Neuronal stem cell (in vitro differentiated cells): ENCODE data around the gene GFOD2.

Experiments
- DNase-seq: peaks from one replicate; pipeline ENCODE4 v3.0.0-alpha.2; 2013; ENCODE audit warnings: low spot score
- H2AFZ ChIP-seq: one replicate; pipeline ENCODE4 v1.6.1; 2013; ENCODE audit warnings: mild to moderate bottlenecking, low read length, inconsistent platforms
- H2AK5ac ChIP-seq: 2 replicates; pipeline ENCODE4 v1.6.1; 2013; ENCODE audit warnings: low read depth, mild to moderate bottlenecking, inconsistent platforms, low read length, moderate library complexity, mixed read lengths
- H2BK120ac ChIP-seq: 2 replicates; pipeline ENCODE4 v1.6.1; 2013; ENCODE audit warnings: low read depth, mild to moderate bottlenecking, inconsistent platforms, low read length, moderate library complexity, mixed read lengths
- H2BK12ac ChIP-seq: one replicate; pipeline ENCODE4 v1.6.1; 2013; ENCODE audit warnings: low read length, inconsistent platforms
- H2BK15ac ChIP-seq: 2 replicates; pipeline ENCODE4 v1.6.1; 2013; ENCODE audit warnings: mild to moderate bottlenecking, low read length, inconsistent platforms, mixed read lengths
- H2BK5ac ChIP-seq: one replicate; pipeline ENCODE4 v1.6.1; 2013; ENCODE audit warnings: inconsistent platforms, mild to moderate bottlenecking, low read length, moderate library complexity
- H3K14ac ChIP-seq: one replicate; pipeline ENCODE4 v1.6.1; 2013; ENCODE audit warnings: low read length, inconsistent platforms
- H3K18ac ChIP-seq: 2 replicates; pipeline ENCODE4 v1.6.1; 2013; ENCODE audit warnings: low read length, inconsistent platforms
- H3K23ac ChIP-seq: 2 replicates; pipeline ENCODE4 v1.6.1; 2013; ENCODE audit warnings: low read depth, mild to moderate bottlenecking, mixed read lengths, low read length, inconsistent platforms; ENCODE audit not compliant: poor library complexity
- H3K27ac ChIP-seq: replicated peaks from 3 replicates; pipeline ENCODE4 v1.5.1; 2013; ENCODE audit warnings: low read length, inconsistent platforms
- H3K27me3 ChIP-seq, 3 experiments: 2 replicates each; pipeline ENCODE4 v1.6.1; 2013; ENCODE audit warnings: low read length in 3 of 3, mild to moderate bottlenecking in 2 of 3, inconsistent platforms in 1 of 3, low read depth in 1 of 3, mixed read lengths in 1 of 3, moderate library complexity in 1 of 3; ENCODE audit not compliant: control insufficient read depth in 3 of 3, insufficient read depth in 3 of 3
- H3K36me3 ChIP-seq, 2 donors: replicated peaks in 1 of 2; 2 replicates each; pipeline ENCODE4 v1.6.1; 2013; ENCODE audit warnings: low read length in 2 of 2; ENCODE audit not compliant: control insufficient read depth in 2 of 2, insufficient read depth in 2 of 2
- H3K4ac ChIP-seq: 2 replicates; pipeline ENCODE4 v1.6.1; 2013; ENCODE audit warnings: inconsistent platforms, mild to moderate bottlenecking, low read length, moderate library complexity
- H3K4me1 ChIP-seq, 2 donors: 1 replicate in 1 of 2; 2 replicates in 1 of 2; pipeline ENCODE4 v1.6.1; 2013; ENCODE audit warnings: low read length in 2 of 2, low read depth in 1 of 2; ENCODE audit not compliant: control insufficient read depth in 2 of 2, insufficient read depth in 1 of 2
- H3K4me2 ChIP-seq: one replicate; pipeline ENCODE4 v1.6.1; 2013; ENCODE audit warnings: mild to moderate bottlenecking, low read length, inconsistent platforms; ENCODE audit not compliant: insufficient read depth, poor library complexity, severe bottlenecking
- H3K4me3 ChIP-seq, 2 donors: 2 replicates each; pipeline ENCODE4 v1.5.1; 2013; ENCODE audit warnings: low read length in 2 of 2, mild to moderate bottlenecking in 2 of 2, inconsistent platforms in 1 of 2, moderate library complexity in 1 of 2
- H3K79me1 ChIP-seq: one replicate; pipeline ENCODE4 v1.6.1; 2013; ENCODE audit warnings: low read depth, mild to moderate bottlenecking, inconsistent platforms, low read length, moderate library complexity
- H3K9ac ChIP-seq: one replicate; pipeline ENCODE4 v1.6.1; 2013; ENCODE audit warnings: mild to moderate bottlenecking, low read depth, low read length, inconsistent platforms; ENCODE audit not compliant: poor library complexity
- H3K9me3 ChIP-seq, 2 donors: replicated peaks in 1 of 2; 2 replicates each; pipeline versions ENCODE3 to v1.6.1; 2013; ENCODE audit warnings: low read length in 2 of 2, mild to moderate bottlenecking in 2 of 2, inconsistent platforms in 1 of 2, low read depth in 1 of 2, mixed read lengths in 1 of 2, moderate library complexity in 1 of 2; ENCODE audit not compliant: control insufficient read depth in 2 of 2, insufficient read depth in 1 of 2
- H4K8ac ChIP-seq: one replicate; pipeline ENCODE4 v1.6.1; 2013; ENCODE audit warnings: low read depth, mild to moderate bottlenecking, inconsistent platforms, low read length, moderate library complexity
- H4K91ac ChIP-seq: one replicate; pipeline ENCODE4 v1.6.1; 2013; ENCODE audit warnings: low read length, low read depth, mild to moderate bottlenecking, inconsistent platforms; ENCODE audit not compliant: poor library complexity
- WGBS, 2 donors: extraction: QIAGEN DNeasy Blood & Tissue Kit; methylation state at CpG; one replicate each; pipeline ENCODE4 v1.1.7; 2013; ENCODE audit warnings: missing lambda C conversion rate in 2 of 2, mixed read lengths in 1 of 2; ENCODE audit not compliant: insufficient read length in 2 of 2, insufficient replicate concordance in 1 of 2; ENCODE audit errors: extremely low coverage in 2 of 2; 5-methylcytosine and 5-hydroxymethylcytosine counted together

GFOD2 gene

DNA sequence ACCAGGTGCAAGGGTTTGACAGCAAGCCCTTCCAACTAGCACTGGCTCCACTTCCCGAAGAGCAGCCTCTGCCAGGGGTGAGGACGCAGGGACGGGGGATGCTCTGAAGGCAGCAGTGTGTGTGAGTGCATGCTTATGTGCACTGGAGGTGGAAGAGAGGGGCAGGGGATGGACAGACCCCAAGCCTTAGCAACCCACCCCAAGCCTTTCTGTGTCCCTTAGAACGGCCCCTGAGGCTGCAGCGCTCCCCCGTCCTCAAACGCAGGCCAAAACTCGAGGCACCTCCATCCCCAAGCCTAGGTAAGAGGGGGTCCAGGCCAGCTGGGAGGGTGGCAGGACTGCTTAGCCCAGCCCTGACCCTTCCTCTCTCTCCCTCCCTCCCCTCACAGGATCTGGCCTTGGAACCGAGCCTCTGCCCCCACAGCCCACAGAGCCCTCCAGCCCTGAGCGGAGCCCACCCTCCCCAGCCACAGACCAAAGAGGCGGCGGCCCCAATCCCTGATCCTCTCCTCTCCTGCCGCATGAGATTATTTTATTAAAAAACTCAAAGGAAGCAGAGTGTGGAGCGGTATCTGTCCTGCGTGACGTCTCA lies 62.0 kb downstream of the GFOD2 start:
- Histone ChIP-seq H3K14ac (no peak overlapping the region), H2BK15ac (no peak overlapping the region), H3K27ac (no peak overlapping the region), H2BK5ac (no peak overlapping the region), H4K8ac (no peak overlapping the region), H3K27me3 (peaks cover 3 to 27% (median 20%) of the 10 kb centered on the region in 3 experiments), H3K36me3 (peaks cover under 1 to 30% of the 10 kb centered on the region in 2 donors), H3K4me2 (no peak overlapping the region), H3K9ac (no peak overlapping the region), H3K18ac (no peak overlapping the region), H3K4me1 (peaks cover 10% of the 10 kb centered on the region in 2 donors), H3K23ac (no peak overlapping the region), H2BK120ac (no peak overlapping the region), H3K4ac (no peak overlapping the region), H2AK5ac (no peak overlapping the region), H2AFZ (no peak overlapping the region), H3K79me1 (peaks cover 12% of the 10 kb centered on the region), H3K9me3 (peaks cover 0 to 2% of the 10 kb centered on the region in 2 donors), H4K91ac (no peak overlapping the region), H2BK12ac (no peak overlapping the region), H3K4me3 (no peak overlapping the region)
- no CpG with 5 or more reads among the region's 16 CpGs for WGBS, 2 donors
- no peak for DNase-seq

DNA sequence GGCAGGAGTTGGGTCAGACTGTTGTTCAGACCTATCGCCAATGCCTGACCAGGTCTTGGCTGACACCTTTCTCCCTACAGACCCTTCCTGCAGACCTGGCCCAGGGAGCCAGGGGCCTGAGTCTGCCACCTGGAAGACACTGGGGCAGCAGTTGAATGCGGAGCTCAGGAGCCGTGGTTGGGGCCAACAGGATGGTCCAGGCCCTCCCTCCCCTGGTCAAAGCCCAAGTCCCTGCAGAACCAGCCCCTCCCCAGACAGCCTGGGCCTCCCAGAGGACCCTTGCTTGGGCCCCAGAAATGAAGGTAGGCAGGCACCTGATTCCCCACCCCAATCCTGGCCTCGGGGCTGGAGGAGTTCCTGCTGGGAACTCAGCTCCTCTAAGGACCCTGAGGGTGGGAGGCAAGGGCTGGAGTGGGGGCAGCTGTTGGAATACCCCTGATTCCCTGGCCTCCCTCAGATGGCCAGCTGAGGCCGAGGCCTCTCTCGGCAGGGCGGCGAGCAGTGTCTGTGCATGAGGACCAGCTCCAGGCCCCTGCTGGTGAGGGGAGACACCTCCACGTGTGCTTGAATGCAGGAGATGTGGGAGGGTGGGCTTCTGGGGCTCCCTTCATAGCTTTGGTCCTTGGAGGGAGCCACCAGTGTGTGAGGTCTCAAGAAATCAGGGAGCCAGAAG lies 62.6 kb downstream of the GFOD2 start:
- Histone ChIP-seq H3K4ac (no peak overlapping the region), H3K9me3 (peaks cover 0 to 2% of the 10 kb centered on the region in 2 donors), H3K4me1 (peaks cover 8 to 10% of the 10 kb centered on the region in 2 donors), H3K18ac (no peak overlapping the region), H3K14ac (no peak overlapping the region), H2AK5ac (no peak overlapping the region), H3K27me3 (peaks cover 3 to 30% (median 26%) of the 10 kb centered on the region in 3 experiments), H2BK12ac (no peak overlapping the region), H2AFZ (no peak overlapping the region), H3K79me1 (peaks cover 10% of the 10 kb centered on the region), H3K23ac (no peak overlapping the region), H3K4me3 (no peak overlapping the region), H3K27ac (no peak overlapping the region), H2BK15ac (no peak overlapping the region), H2BK120ac (no peak overlapping the region), H3K36me3 (peaks cover 0 to 25% of the 10 kb centered on the region in 2 donors), H4K91ac (no peak overlapping the region), H3K4me2 (no peak overlapping the region), H2BK5ac (no peak overlapping the region), H3K9ac (no peak overlapping the region), H4K8ac (no peak overlapping the region)
- WGBS, 2 donors = no CpG with 5 or more reads among the region's 9 CpGs
- no peak for DNase-seq

- Histone ChIP-seq H3K27ac (no peak overlapping the region), H3K23ac (no peak overlapping the region), H2BK15ac (no peak overlapping the region), H3K79me1 (peaks cover 10% of the 10 kb centered on the region), H2AFZ (no peak overlapping the region), H3K18ac (no peak overlapping the region), H3K9ac (no peak overlapping the region), H3K4ac (no peak overlapping the region), H2BK5ac (no peak overlapping the region), H3K36me3 (peaks cover 0 to 24% of the 10 kb centered on the region in 2 donors), H4K8ac (no peak overlapping the region), H3K4me2 (no peak overlapping the region), H3K9me3 (peaks cover 0 to 2% of the 10 kb centered on the region in 2 donors), H4K91ac (no peak overlapping the region), H3K14ac (no peak overlapping the region), H2AK5ac (no peak overlapping the region), H3K4me3 (no peak overlapping the region), H2BK120ac (no peak overlapping the region), H3K27me3 (peaks cover 3 to 39% (median 37%) of the 10 kb centered on the region in 3 experiments), H2BK12ac (no peak overlapping the region), H3K4me1 (peaks cover 7% of the 10 kb centered on the region in 2 donors)
- no peak for DNase-seq
- WGBS, 2 donors = no CpG with 5 or more reads among the region's 4 CpGs
These were observed 63.8 kb downstream of the GFOD2 start for GRCh38 chr16:67655363-67655762.

DNA sequence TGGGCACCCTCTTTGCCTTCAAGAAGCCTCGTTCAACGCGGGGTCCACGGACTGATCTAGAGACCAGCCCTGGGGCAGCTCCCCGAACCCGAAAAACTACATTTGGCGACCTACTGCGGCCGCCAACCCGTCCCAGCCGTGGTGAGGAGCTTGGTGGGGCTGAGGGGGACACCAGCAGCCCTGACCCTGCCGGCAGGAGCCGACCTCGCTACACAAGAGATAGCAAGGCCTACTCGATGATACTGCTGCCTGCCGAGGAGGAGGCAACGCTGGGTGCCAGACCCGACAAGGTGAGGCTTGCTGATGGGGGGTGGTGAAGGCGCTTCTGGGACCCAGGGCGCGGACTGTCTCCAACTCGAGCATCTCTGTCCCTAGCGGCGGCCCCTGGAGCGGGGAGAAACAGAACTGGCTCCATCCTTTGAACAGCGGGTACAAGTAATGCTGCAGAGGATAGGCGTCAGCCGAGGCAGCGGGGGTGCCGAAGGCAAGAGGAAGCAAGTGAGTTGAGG lies 64.7 kb downstream of the GFOD2 start:
- H4K91ac ChIP-seq = no peak overlapping the region
- no peak overlapping the region for H2BK5ac ChIP-seq
- H3K23ac ChIP-seq = peak overlapping the region; percentile 96
- no peak overlapping the region for H3K18ac ChIP-seq
- no peak overlapping the region for H3K4me3 ChIP-seq
- H2AFZ ChIP-seq = no peak overlapping the region
- H3K4me1 ChIP-seq = peaks cover 5 to 14% of the 10 kb centered on the region in 2 donors
- peaks cover 3 to 46% (median 43%) of the 10 kb centered on the region in 3 experiments for H3K27me3 ChIP-seq
- peaks cover 4% of the 10 kb centered on the region for H3K79me1 ChIP-seq
- no peak for DNase-seq
- no peak overlapping the region for H2BK120ac ChIP-seq
- H3K27ac ChIP-seq = no peak overlapping the region
- no peak overlapping the region for H3K4ac ChIP-seq
- H3K9ac ChIP-seq = no peak overlapping the region
- no peak overlapping the region for H4K8ac ChIP-seq
- H3K36me3 ChIP-seq = peaks cover 0 to 24% of the 10 kb centered on the region in 2 donors
- peaks cover 0 to 2% of the 10 kb centered on the region in 2 donors for H3K9me3 ChIP-seq
- peak overlapping the region; percentile 11 for H2BK15ac ChIP-seq
- no peak overlapping the region for H2AK5ac ChIP-seq
- no peak overlapping the region for H2BK12ac ChIP-seq
- WGBS, 2 donors = no CpG with 5 or more reads among the region's 30 CpGs
- no peak overlapping the region for H3K4me2 ChIP-seq
- H3K14ac ChIP-seq = no peak overlapping the region
